ENCODE data around the gene IL10RA. TPM values are rescaled to one million over a fixed set of nuclear protein-coding genes. Genes with fewer than 3 reads are reported as not detected.

IL10RA gene
- total RNA-seq, 5 donors from 2014 or later (not counting 1 experiment from before 2014, with no cell fraction given): 195 to 450 (median 375) TPM

GRCh38 chr11:118046964-118047700 is 60.9 kb downstream of the IL10RA start:
- no peak for DNase-seq
- Histone ChIP-seq H3K36me3 (ENCODE audit: control insufficient read depth in 2 of 2, extremely low read depth in 1 of 2, insufficient read depth in 1 of 2, low read length in 1 of 2) (no peaks in the 10 kb centered on the region), H3K4me3 (ENCODE audit: control insufficient read depth in 1 of 2, extremely low read depth in 1 of 2, low read length in 1 of 2) (no peak overlapping the region), H3K27me3 (replicated peaks in 1 of 2; ENCODE audit: control insufficient read depth in 2 of 2, extremely low read depth in 1 of 2, insufficient read depth in 2 of 2, low read length in 1 of 2) (no peaks in the 10 kb centered on the region), H3K4me1 (ENCODE audit: control insufficient read depth in 1 of 2, extremely low read depth in 1 of 2, insufficient read depth in 2 of 2, low read length in 2 of 2) (peaks cover 55 to 80% of the 10 kb centered on the region in 2 experiments), H3K27ac (ENCODE audit: low read length) (peak overlapping the region; percentile 89), H3K9me3 (no peaks in the 10 kb centered on the region)
- Mint-ChIP-seq H3K27ac (peak overlapping the region; percentile 87 to 92), H3K36me3 (no peaks in the 10 kb centered on the region), H3K4me1 (peaks cover 90 to 93% (median 93%) of the 10 kb centered on the region in 3 donors), H3K9me3 (no peaks in the 10 kb centered on the region), H3K4me3 (peak overlapping the region in 1 of 3 donors; percentile 63), H3K27me3 (no peaks in the 10 kb centered on the region)
- POLR2A ChIA-PET: interaction anchor here in 1 of 2 donors (0.9 to 1.0 kb wide), 2 partner anchors 46 to 61 kb away, joined by 3 to 4 read pairs; partner anchors contain the start of gene IL10RA
- CTCF ChIA-PET: interaction anchor here in 1 of 2 donors (0.7 to 3.2 kb wide), 3 partner anchors 96 to 237 kb away, joined by 3 to 10 read pairs (median 4); no protein-coding TSS in a partner anchor
- ATAC-seq (replicated peaks in 1 of 4): no peak
- WGBS (ENCODE audit: insufficient coverage): 93% methylated on average over 5 of the region's 8 CpGs

DNA sequence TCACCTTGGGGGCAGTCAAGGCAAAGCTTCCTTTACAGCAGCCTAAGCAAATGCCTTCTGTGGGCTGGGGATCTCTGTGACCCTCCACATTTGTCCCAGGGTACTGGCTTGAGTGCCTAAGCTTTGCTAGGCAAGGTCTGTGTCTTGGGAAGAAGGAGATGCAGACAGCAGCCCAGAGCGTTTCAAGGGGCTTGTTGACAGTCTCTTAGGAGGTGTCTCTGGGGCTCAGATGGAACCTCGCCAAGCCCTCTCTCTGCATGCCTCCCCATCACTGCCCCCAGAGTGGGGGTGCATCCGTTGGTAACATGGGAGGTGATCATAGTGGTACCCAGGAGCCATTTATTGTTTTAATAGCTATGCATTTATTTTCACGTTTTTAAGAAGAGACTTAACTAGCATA is 61.6 kb downstream of the IL10RA start:
- no peaks in the 10 kb centered on the region for H3K36me3 Mint-ChIP-seq
- 80% methylated on average over 1 of the region's 4 CpGs for WGBS (ENCODE audit: insufficient coverage)
- no peaks in the 10 kb centered on the region for H3K27me3 Mint-ChIP-seq
- ChIA-PET CTCF (interaction anchor here in 1 of 2 donors (3.2 kb wide), 1 partner anchor 97 kb away, joined by 10 read pairs; no protein-coding TSS in a partner anchor), POLR2A (interaction anchor here (0.6 to 1.0 kb wide), 3 partner anchors 46 to 62 kb away, joined by 3 to 4 read pairs (median 3); partner anchors contain the start of gene IL10RA (in 1 of the 2))
- Histone ChIP-seq H3K27me3 (replicated peaks in 1 of 2; ENCODE audit: control insufficient read depth in 2 of 2, extremely low read depth in 1 of 2, insufficient read depth in 2 of 2, low read length in 1 of 2) (no peaks in the 10 kb centered on the region), H3K36me3 (ENCODE audit: control insufficient read depth in 2 of 2, extremely low read depth in 1 of 2, insufficient read depth in 1 of 2, low read length in 1 of 2) (no peaks in the 10 kb centered on the region), H3K4me1 (ENCODE audit: control insufficient read depth in 1 of 2, extremely low read depth in 1 of 2, insufficient read depth in 2 of 2, low read length in 2 of 2) (peaks cover 57 to 86% of the 10 kb centered on the region in 2 experiments), H3K9me3 (no peaks in the 10 kb centered on the region), H3K27ac (ENCODE audit: low read length) (peak overlapping the region; percentile 89), H3K4me3 (ENCODE audit: control insufficient read depth in 1 of 2, extremely low read depth in 1 of 2, low read length in 1 of 2) (no peak overlapping the region)
- ATAC-seq (replicated peaks in 1 of 4): no peak
- no peak for DNase-seq
- peak overlapping the region; percentile 87 to 92 for H3K27ac Mint-ChIP-seq
- H3K9me3 Mint-ChIP-seq: no peaks in the 10 kb centered on the region
- H3K4me1 Mint-ChIP-seq: peaks cover 90 to 93% (median 93%) of the 10 kb centered on the region in 3 donors
- H3K4me3 Mint-ChIP-seq: peak overlapping the region in 1 of 3 donors; percentile 56

- H3K4me1 Mint-ChIP-seq: peaks cover 91 to 93% (median 92%) of the 10 kb centered on the region in 3 donors
- no peak overlapping the region for H3K4me3 ChIP-seq (ENCODE audit: control insufficient read depth in 1 of 2, extremely low read depth in 1 of 2, low read length in 1 of 2)
- H3K27ac Mint-ChIP-seq: peak overlapping the region; percentile 87 to 92
- WGBS (ENCODE audit: insufficient coverage): 93% methylated on average over 3 of the region's 11 CpGs
- ATAC-seq (replicated peaks in 1 of 4) (no peak), DNase-seq (no peak)
- peaks cover 57 to 95% of the 10 kb centered on the region in 2 experiments for H3K4me1 ChIP-seq (ENCODE audit: control insufficient read depth in 1 of 2, extremely low read depth in 1 of 2, insufficient read depth in 2 of 2, low read length in 2 of 2)
- POLR2A ChIA-PET: interaction anchor here (0.6 to 1.2 kb wide), 4 partner anchors 13 to 63 kb away, joined by 3 to 5 read pairs (median 4); partner anchors contain the start of gene IL10RA (in 1 of the 2)
- no peaks in the 10 kb centered on the region for H3K27me3 Mint-ChIP-seq
- H3K36me3 ChIP-seq (ENCODE audit: control insufficient read depth in 2 of 2, extremely low read depth in 1 of 2, insufficient read depth in 1 of 2, low read length in 1 of 2): no peaks in the 10 kb centered on the region
- H3K27ac ChIP-seq (ENCODE audit: low read length): no peak overlapping the region
- CTCF ChIA-PET: interaction anchor here (0.6 to 0.8 kb wide), 3 partner anchors 61 to 102 kb away, joined by 3 to 5 read pairs (median 3); no protein-coding TSS in a partner anchor
- no peaks in the 10 kb centered on the region for H3K9me3 Mint-ChIP-seq
- H3K27me3 ChIP-seq (replicated peaks in 1 of 2; ENCODE audit: control insufficient read depth in 2 of 2, extremely low read depth in 1 of 2, insufficient read depth in 2 of 2, low read length in 1 of 2): no peaks in the 10 kb centered on the region
- no peaks in the 10 kb centered on the region for H3K36me3 Mint-ChIP-seq
- no peaks in the 10 kb centered on the region for H3K9me3 ChIP-seq
- peak overlapping the region in 1 of 3 donors; percentile 56 for H3K4me3 Mint-ChIP-seq
These were observed 62.5 kb downstream of the IL10RA start for GRCh38 chr11:118048472-118049370.

DNA sequence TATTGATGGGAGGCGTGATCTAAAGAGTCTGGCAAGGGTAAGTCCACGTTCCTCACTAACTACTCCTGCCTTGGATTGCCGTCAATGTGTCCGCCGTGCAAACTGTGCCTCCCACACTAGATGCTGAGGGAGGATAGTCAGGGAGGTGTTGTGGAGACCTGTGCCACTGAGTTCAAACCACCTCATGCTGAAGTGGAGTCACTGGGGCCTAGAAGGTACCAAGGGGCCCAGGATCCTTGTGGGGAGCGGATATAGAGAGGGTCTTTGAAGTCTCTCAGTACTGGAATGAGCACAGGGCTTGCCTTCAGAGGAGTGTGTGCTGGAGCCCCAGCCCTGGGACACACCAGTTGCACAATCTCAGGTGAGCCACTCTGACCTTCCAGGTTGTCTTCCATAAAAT is 63.6 kb downstream of the IL10RA start:
- H3K4me1 ChIP-seq (ENCODE audit: control insufficient read depth in 1 of 2, extremely low read depth in 1 of 2, insufficient read depth in 2 of 2, low read length in 2 of 2): peaks cover 56 to 86% of the 10 kb centered on the region in 2 experiments
- Mint-ChIP-seq H3K4me3 (peak overlapping the region in 1 of 3 donors; percentile 59), H3K36me3 (no peaks in the 10 kb centered on the region), H3K4me1 (peaks cover 81 to 83% (median 81%) of the 10 kb centered on the region in 3 donors), H3K27ac (peak overlapping the region; percentile 97 to 99), H3K9me3 (no peaks in the 10 kb centered on the region), H3K27me3 (no peaks in the 10 kb centered on the region)
- H3K27me3 ChIP-seq (replicated peaks in 1 of 2; ENCODE audit: control insufficient read depth in 2 of 2, extremely low read depth in 1 of 2, insufficient read depth in 2 of 2, low read length in 1 of 2): no peaks in the 10 kb centered on the region
- ChIA-PET POLR2A (interaction anchor here (0.7 to 1.2 kb wide), 2 partner anchors 50 to 208 kb away, joined by 3 to 4 read pairs; no protein-coding TSS in a partner anchor), CTCF (no interaction called here)
- peak in 1 of 35 experiments; percentile 14 for DNase-seq
- 100% methylated on average over 1 of the region's 6 CpGs for WGBS (ENCODE audit: insufficient coverage)
- H3K36me3 ChIP-seq (ENCODE audit: control insufficient read depth in 2 of 2, extremely low read depth in 1 of 2, insufficient read depth in 1 of 2, low read length in 1 of 2): no peaks in the 10 kb centered on the region
- H3K9me3 ChIP-seq: no peaks in the 10 kb centered on the region
- no peak overlapping the region for H3K4me3 ChIP-seq (ENCODE audit: control insufficient read depth in 1 of 2, extremely low read depth in 1 of 2, low read length in 1 of 2)
- no peak for ATAC-seq (replicated peaks in 1 of 4)
- H3K27ac ChIP-seq (ENCODE audit: low read length): peak overlapping the region; percentile 76

DNA sequence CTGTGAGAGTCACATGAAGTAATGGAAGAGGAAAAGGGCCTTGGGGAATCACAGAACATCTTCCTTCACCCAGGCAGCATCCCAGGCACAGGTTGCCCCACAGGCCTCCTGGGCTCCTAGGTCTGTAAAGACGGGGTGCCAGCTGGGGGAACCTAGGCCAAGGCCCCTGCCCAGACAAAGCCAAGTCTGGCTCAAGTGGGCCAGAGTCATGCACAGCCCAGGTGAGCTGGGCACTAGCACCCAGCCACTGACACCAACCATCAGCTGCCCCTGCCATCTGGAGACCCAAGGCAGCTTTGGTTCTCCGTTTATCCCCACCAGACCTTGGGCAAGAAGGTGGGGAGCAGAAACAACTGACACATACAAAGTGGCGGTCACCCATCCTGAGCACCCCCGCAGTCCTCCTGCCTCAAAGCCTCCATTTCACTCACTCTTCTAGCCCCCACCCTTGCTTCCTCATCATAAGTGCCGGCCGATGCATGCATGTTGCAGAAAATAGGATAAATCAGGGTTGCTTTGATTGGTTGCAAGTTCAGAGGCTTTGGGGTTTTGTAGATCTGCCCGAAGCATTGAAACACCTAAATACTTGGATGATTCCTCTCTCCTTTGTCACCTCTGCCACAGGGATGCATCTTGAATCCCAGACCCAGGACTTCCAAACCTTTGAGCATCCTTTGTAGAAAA is 64.2 kb downstream of the IL10RA start:
- Mint-ChIP-seq H3K36me3 (no peaks in the 10 kb centered on the region), H3K27me3 (no peaks in the 10 kb centered on the region), H3K27ac (peak overlapping the region; percentile 97 to 99), H3K4me1 (peaks cover 75 to 77% (median 75%) of the 10 kb centered on the region in 3 donors), H3K4me3 (peak overlapping the region in 1 of 3 donors; percentile 59), H3K9me3 (no peaks in the 10 kb centered on the region)
- H3K4me1 ChIP-seq (ENCODE audit: control insufficient read depth in 1 of 2, extremely low read depth in 1 of 2, insufficient read depth in 2 of 2, low read length in 2 of 2): peaks cover 51 to 81% of the 10 kb centered on the region in 2 experiments
- CTCF ChIA-PET: interaction anchor here in 1 of 2 donors (1.0 to 7.8 kb wide), 6 partner anchors 8 to 242 kb away, joined by 3 to 138 read pairs (median 8); partner anchors contain the start of gene IL10RA
- no peaks in the 10 kb centered on the region for H3K27me3 ChIP-seq (replicated peaks in 1 of 2; ENCODE audit: control insufficient read depth in 2 of 2, extremely low read depth in 1 of 2, insufficient read depth in 2 of 2, low read length in 1 of 2)
- POLR2A ChIA-PET: interaction anchor here (0.6 to 0.7 kb wide), 2 partner anchors 209 kb away, joined by 3 to 7 read pairs; no protein-coding TSS in a partner anchor
- H3K9me3 ChIP-seq: no peaks in the 10 kb centered on the region
- H3K4me3 ChIP-seq (ENCODE audit: control insufficient read depth in 1 of 2, extremely low read depth in 1 of 2, low read length in 1 of 2): no peak overlapping the region
- ATAC-seq (replicated peaks in 1 of 4): no peak
- 83% methylated on average over 3 of the region's 7 CpGs for WGBS (ENCODE audit: insufficient coverage)
- peak overlapping the region; percentile 76 for H3K27ac ChIP-seq (ENCODE audit: low read length)
- no peaks in the 10 kb centered on the region for H3K36me3 ChIP-seq (ENCODE audit: control insufficient read depth in 2 of 2, extremely low read depth in 1 of 2, insufficient read depth in 1 of 2, low read length in 1 of 2)
- peak in 1 of 35 experiments; percentile 24 for DNase-seq
